Urothelium cell line (cell line): ENCODE measurements around the gene EPB41.
"Not testable (repeated sequence)": the region's sequence is repeated elsewhere in the genome, so short reads cannot be mapped to it uniquely, and the experiment has no call there.

Experiments
- DNase-seq: peaks from one replicate; pipeline ENCODE4 v3.0.0; 2011; ENCODE audit warnings: low spot score, mixed read lengths
- FAIRE-seq: peaks from 2 replicates; lab custom pipeline; 2011; peaks lifted over from hg19 to GRCh38; lab: Jason Lieb, UNC

Gene EPB41

DNA sequence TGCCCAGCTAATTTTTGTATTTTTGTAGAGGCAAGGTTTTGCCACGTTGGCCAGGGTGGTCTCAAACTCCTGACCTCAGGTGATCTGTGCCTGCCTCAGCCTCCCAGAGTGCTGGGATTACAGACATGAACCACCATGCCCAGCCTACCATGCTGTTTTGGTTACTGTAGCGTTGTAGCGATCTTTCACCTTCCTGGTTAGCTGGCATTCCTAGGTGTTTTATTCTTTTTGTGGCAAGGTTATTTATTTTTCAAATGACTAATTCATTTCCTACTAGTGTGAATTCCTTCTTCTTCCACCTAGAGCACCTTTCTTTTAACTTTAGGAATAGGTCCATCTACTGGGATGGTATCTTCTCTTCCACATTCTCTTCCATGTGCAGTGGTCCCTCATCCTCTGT lies 180.1 kb downstream of the EPB41 start:
- DNase-seq (no peak), FAIRE-seq (no peak)

DNA sequence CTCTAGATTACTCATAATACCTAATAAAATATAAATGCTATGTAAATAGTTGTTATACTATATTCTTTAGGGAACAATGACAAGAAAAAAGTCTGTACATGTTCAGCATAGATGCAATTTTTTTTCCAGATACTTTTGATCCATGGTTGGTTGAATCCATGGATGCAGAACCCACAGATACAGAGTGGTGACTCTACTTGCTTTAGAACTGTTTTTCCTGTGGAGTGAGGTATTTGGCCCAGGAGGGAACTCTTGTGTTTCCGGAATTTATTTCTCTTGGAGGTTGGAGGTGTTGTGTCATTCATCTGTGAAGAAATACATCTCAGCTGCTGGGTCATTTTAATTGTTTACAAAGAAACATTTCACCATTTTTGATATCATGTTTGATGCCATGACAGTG lies 180.6 kb downstream of the EPB41 start:
- FAIRE-seq (no peak), DNase-seq (no peak)

DNA sequence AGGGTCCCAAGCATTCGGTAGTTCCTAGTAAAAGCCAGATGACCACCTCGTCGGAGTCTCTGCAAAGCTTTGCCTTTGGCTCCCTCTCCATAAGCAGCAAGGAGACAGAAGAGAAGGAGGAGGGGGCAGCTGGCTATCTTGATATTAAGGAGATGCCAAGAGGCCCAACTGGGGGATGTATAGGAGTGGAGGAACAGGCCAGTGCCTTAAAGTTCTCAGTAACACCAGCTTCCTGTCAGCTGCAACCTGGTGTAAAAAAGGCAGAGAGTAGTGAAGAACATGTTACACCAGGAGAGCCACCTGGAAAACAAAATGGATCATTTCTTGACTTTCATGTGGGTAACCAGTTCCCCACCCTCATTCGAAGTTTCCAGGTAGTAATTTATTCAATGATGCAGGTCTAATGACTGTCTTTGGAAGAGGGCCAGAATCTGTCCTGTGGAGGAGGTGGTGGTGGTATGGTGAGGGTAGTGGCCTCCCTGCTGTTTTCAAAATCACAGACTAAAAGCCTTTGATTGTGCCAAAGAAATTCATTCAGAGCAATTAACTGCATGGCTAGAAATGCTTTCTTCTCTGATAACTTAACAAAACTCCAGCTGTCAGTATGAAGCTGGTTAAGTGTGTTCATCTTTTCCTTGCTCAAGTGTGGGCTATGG lies 182.0 kb downstream of the EPB41 start:
- FAIRE-seq (no peak), DNase-seq (no peak)

DNA sequence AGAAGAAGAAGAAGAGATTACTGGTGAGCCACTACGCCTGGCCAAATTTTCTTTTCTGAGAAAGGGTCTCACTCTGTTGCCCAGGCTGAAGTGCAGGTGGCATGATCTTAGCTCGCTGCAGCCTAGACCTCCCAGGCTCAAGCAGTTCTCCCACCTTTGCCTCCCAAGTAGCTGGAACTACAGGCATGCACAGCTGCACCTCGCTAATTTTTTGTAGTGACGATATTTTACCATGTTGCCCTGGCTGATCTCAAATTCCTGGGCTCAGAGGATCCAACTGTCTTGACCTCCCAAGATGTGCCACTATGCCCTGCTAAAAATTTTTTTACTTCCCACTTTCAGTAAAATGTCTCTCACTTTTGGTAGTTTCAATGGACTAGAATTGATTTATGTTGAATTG lies 184.9 kb downstream of the EPB41 start:
- DNase-seq: no peak
- no peak for FAIRE-seq

DNA sequence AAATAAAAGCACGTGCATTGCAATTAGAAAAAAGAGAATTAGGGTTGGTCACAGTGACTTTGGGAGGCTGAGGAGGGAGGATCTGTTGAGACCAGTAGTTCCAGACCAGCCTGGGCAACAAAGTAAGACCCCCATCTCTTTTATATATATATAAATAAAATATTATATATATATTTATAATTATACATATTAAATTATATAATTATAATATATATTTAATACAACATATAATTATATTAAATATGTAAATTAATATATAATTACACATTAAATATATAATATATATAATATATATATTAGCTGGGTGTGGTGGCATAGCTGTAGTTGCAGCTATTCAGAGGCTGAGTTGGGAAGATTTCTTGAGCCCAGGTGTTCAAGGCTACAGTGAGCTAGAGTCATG lies 186.1 kb downstream of the EPB41 start:
- DNase-seq (no peak), FAIRE-seq (no peak)

DNA sequence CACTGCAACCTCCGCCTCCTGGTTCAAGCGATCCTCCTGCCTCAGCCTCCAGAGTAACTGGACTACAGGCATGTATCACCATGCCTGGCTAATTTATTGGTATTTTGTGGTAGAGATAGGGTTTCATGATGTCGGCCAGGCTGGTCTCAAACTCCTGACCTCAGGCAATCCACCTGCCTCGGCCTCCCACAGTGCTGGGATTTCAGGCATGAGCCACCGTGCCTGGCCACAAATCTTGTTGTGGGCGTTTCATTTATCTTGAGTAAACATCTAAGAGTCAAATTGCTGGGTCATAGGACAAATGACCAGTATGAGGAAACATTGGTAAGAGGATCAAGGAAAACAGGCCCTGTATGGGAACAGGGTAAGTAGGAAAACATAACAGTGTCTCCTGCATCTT lies 191.5 kb downstream of the EPB41 start:
- DNase-seq (no peak), FAIRE-seq (no peak)

DNA sequence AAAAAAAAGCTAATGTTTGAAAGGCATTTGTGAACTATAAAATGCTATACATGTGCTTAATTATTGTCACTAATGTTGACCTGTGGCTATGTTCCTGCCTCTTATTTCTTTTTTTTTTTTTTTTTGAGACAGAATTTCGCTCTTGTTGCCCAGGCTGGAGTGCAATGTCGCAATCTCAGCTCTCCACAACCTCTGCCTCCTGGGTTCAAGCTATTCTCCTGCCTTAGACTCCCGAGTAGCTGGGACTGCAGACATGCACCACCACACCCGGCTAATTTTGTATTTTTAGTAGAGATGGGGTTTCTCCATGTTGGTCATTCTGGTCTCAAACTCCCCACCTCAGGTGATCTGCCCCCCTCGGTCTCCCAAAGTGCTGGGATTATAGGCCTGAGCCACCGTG lies 193.7 kb downstream of the EPB41 start:
- FAIRE-seq: not testable (repeated sequence)

DNA sequence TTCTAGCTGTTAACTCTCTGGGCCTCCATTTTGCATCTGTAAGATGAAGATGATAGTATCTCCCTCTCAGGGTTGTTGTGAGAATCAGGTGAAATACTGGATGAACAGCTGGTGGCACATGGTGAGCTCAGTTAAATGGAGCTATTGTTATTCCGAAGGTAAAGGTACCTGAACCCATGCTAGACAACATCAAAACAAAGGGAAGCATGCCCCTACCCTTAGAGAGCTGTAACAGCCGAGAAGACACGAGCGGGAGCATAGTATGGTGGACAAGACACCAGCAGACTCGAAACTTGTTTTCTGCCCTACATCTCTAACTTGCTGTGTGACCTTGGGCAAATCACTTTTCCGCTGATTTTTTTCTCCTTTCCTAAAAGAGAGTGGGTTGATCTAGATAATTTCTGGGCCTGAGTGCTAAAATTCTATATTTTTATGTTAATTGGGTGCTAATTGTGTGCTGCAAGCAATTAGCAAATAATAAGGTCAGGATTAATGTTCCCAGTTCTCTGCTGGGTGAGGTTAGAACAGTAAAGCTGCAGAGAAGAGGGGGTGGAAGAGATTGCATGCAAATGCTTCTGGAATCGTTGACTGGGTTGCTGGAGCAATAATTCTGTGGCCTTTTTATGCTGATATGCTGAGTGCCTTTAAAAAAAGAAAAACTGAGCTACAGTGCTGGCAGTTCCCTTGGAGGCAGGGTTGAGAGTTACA lies 198.5 kb downstream of the EPB41 start:
- FAIRE-seq (no peak), DNase-seq (no peak)

More for the DNA sequence above, 193.7 kb downstream of the EPB41 start:
- not testable (repeated sequence) for DNase-seq

DNA sequence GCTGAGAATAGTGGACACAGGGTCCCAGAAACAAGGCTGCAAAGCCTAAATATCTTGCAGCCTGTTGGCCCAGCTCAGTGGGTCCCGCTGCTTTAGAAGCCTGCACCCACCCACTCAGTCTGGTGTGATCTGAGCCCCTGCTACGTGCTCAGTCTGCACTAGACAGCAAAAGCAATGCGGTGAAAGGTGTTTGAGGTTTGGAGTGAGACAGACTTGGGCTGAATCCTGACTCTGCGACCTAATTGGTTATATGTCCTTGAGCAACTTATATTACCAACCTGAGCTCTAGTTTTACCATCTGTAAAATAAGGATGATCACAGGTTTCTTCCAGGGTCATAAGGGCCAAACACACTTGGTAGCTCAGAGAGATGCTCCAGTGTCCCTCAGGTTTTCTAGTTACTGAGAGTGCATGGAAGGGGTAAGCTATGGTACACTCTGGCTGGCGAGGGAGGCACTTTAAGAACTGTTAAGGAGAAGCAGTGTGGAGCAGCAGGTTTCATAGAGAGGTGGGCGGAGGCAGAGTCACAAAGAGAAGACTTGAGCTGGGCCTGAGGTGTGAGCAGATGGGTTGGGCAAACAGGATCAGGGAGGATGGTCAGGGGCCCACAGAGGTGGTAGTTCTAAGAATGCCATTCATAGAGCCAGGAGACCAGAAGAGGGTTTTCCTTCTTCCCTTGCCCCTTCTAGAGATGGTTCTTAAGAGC lies 199.2 kb downstream of the EPB41 start:
- DNase-seq (no peak), FAIRE-seq (no peak)

DNA sequence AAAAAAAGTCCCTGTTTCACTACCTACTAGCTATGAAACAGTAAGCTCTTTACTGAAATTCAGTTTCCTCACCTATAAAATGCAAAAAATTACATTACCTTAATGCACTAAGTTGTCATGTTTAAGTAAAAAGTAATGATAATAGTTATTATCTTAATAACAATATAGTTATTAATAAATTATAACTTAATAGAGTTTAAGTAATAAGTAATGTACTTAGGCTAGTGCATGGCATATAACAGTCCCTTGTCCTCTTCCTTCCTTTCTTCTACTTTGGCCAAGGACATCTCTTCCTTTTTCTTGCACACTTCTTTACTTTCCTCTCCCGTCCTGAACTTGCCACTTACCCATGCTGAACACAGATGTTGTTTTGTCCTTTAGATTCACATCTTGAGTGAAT lies 200.3 kb downstream of the EPB41 start:
- DNase-seq: no peak
- no peak for FAIRE-seq

DNA sequence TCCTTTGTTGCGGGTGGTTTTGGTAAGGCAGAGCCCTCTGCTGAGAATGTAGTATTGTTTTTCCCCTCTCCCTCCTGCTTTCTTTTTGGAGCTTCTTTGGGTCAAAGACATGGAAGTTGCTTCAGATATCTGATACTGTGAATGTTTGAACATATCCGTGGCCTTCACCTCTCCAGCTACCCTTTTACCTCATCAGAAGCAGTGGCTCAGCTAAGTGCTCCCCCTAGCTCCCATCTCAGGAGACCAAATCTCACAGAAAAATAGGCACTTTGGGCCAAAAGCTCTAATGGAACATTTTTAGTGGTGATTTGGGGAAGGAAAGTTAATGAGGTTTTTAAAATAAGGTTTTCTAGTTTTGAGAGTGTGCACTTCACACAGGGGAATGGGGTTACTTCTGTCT lies 203.0 kb downstream of the EPB41 start:
- no peak for FAIRE-seq
- DNase-seq: no peak

DNA sequence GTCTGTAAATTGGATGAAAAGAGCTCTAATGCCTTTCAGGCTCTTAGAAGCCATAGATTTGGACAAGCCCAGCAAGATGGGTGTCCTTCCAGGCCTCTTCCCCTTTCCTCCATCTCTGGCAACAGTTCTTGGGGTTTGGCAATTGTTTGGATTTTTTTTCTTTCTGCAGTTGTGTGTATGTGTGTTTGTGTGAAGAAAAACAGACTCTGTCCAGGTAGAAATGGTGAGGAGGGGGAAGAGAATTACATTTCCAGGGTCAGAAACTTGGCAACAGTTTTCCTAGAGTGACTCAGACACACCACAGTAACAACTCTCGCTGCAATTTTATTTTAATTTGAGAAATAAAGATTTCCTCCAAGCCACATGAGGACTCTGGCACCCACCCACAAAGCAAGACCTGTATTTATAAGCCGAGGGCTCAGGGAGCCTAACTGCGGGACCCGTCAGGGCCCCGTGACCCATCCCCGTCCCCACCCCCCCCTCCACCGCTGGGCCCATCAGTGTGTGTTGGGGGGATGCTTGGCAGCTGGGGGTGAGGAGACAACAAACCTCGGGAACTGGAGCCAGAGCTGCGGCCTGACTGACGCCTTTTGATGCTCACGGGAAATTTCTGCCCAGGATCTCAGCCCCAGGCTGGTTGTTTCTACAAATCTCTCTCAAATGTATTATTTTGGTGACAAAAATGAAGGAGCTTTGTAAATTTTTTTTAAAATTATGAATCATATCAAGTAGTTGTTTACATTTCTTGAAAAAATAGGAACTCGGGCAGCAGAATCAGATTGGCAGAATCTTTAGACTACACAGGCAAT lies 205.0 kb downstream of the EPB41 start:
- FAIRE-seq: no peak
- no peak for DNase-seq

DNA sequence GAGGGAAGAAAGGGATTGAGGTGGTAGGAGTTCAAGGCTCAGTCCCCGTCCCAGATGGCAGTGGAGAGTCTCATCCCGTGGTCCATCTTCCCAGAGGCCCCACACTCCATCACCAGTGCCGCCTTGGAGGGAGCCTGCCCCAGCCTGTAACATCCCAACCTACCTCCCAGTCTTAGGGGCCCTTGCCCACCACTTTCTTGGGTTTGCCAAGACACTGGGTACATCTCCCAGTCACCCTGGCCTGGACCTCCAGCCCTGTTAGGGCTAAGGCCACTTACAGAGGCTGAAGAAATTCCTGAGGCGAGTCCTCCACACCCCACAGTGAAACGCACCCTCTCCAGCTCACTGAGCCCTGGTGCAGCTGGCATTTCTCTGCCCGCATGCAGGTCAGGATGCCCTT lies 206.0 kb downstream of the EPB41 start:
- FAIRE-seq (no peak), DNase-seq (no peak)

DNA sequence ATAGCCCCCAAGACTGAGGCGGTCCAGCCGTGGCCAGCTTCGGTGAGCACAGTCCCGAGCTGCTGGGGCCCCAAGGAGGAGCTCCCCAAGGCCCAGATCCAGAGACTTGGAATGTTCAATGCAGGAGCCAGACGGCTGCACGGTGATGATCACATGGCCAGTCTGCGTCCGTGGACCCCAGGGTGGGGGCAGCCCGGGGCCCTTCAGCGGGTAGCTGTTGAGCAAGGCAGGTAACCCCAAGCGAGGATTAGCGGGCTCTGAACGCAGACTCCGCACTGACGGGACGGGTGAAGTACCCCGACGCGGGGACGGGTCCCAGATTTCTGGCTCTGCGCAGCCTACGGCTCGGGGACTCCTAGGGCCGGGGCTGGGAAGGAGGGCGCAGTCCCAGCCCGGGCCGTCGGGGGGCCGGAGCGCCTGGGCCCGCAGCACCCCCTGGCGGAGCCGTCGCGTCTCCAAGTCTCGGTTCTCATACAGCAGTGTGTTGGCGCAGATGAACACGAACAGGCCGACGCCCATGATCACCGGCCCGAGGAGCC lies 206.6 kb downstream of the EPB41 start:
- no peak for FAIRE-seq
- no peak for DNase-seq

DNA sequence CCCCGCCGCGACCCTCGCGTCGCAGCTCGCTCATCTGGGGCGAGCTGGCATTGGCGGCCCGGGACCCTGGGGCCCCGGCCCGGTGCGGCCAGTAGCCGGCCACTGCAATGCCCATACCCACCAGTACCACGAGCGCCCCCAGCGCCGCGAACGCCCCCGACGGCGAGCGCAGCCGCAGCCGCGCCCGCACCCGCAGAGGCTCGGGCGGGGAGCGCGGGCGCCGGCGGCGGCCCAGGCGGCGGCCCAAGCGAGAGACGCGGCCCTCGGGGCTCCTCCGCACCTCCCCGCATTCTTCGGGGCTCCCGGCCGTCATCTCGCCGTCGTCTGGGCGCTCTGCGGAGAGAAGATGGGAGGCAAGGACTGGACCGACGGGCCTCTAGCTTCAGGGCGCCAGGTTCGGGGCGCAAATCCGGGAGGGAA lies 207.2 kb downstream of the EPB41 start:
- no peak for DNase-seq
- FAIRE-seq: no peak

DNA sequence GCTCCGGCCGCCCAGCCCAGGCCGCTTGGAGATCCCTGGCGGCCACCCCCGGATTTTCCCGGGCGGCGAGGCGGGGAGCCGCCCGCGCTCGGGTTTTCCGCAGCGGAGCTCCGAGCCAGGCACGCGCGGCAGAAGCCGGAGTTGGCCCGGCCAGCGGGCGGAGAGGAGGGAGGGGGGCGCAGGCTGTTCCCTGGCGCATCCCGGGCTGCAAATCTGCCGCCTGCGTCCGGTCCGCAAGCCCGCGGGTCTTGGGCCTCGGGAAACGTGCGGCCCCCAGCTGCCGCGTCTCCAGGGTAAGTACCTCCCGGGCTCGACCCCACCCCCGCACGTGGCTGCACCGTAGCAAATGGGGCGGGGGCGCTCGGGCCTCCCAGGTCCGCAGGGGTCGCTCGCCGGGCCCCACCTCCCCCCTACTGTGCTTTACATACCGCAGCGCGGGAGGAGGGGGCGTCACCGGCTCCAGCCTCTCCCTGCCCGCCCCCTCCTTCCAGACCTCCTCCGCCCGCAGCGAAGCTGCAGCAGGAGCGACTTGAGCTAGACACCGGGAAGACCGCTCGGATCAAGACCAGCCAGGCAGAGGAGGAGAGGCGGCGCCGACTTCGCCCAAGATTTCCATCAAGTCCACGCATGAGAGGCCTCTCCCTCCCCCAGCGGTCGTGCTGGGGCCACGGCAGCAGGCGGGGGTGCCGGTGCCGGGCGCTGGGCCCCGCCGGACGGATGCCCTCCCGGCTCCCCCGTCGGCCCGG lies 207.7 kb downstream of the EPB41 start:
- FAIRE-seq: no peak
- no peak for DNase-seq

DNA sequence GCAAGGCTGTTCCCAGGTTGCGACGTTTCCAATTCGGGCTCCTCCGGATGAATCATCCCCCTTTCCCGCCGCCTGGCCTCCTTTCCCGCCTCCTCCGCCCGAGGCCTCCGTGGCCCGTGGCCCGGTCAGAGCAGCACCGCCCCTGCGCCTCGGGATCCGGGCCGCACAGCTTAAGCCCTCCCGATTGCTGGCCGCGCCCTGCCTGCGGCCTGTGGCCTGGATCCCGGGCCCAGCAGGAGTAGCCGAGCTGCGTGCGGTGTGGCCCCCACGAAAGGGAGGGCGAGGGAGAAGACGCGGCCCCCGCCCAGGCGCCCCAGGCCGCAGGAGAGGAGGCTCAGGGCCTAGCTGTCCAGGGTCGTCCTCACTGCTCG lies 208.3 kb downstream of the EPB41 start:
- DNase-seq (no peak), FAIRE-seq (no peak)

DNA sequence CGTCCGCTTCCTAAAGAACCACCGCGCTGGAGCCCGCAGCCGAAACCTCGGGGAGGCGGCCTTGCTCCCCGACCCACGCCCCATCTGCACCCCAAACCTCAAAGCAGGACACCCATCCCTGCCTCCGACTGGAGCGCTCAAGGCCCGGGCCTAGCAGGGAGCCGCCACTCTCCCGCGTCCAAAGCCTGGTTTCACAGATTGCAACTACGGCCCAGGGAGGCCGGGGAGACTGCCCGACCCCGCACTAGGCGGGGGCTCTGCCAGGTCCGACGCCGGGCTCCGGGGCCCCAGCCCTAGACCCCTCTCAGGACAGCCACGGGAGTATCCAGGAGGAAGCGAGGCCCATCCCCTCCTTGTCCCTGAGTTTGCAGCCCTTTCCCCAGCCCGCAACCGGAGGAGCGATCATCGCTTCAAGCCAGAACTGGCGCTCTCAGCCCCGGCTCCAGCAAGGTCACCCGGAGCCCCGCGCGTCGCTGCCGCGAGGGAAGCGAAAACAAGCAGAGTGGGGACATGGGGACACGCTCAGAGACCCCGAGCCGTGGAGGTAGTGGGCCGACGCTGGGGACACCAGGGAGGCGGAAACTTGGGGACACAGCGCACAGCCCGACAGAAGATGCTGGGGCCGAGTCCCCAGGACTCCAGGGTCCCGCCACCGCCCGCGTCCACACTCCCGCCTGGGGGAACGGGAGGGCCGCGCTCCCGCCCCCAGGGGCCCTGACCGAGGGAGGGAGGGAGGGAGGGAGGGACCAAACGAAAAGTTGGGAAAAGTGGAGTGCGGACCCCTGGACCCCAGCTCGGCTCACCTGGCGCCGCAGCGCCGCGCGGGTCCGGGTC lies 208.9 kb downstream of the EPB41 start:
- DNase-seq: no peak
- no peak for FAIRE-seq

DNA sequence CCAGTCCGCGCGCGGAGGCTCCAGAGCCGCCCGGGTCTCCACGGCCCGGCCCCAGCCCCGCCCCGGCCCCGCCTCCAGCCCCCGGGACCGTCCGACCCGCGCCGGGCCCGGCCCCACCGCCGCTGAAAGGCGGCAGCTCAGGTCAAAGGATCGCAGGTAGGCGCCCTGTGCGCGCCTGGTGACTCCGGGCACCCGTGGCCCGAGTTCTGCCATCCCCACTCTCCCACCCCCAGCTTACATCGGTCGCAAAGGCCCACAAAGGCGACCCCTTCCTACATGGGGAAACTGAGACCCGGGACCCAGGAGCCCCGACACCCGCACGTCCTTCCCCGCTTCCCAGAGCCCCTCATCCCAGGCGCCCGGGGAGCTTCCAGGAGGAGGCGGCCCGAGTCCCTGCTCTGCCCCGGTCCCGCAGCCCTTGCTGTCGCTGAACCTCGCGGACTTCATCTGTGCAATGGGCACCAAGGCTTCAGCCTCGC lies 209.6 kb downstream of the EPB41 start, which contains the start of gene TMEM200B:
Gene TMEM200B, minus strand, starts transcription at position 17 of the 479 bp plus-strand sequence. CDS start 2,075 bp downstream, outside the sequence.
- no peak for DNase-seq
- no peak for FAIRE-seq
